ENCODE results near the gene CKAP4.
A peak's percentile ranks its signal among the peaks of the same experiment; 100 is the strongest.
"Not testable (repeated sequence)": the region's sequence is repeated elsewhere in the genome, so short reads cannot be mapped to it uniquely, and the experiment has no call there.

The CKAP4 gene

GRCh38 chr12:106289196-106289681 is 41.4 kb upstream of the CKAP4 start:
- no peak for DNase-seq (ENCODE audit: low read depth)
- no peak for TF ChIP-seq CTCF (IDR thresholded peaks at IDR 0.05; ENCODE audit: insufficient read depth, low read depth, low read length, missing control alignments)
- H3K4me3 ChIP-seq (ENCODE audit: low read depth, low read length) = no peak overlapping the region

- no peak overlapping the region for H3K4me3 ChIP-seq (ENCODE audit: low read depth, low read length)
- DNase-seq (ENCODE audit: low read depth) = no peak
- no peak for TF ChIP-seq CTCF (IDR thresholded peaks at IDR 0.05; ENCODE audit: insufficient read depth, low read depth, low read length, missing control alignments)
Observed at GRCh38 chr12:106288494-106289195, 40.8 kb upstream of the CKAP4 start.

- no peak overlapping the region for H3K4me3 ChIP-seq (ENCODE audit: low read depth, low read length)
- DNase-seq (ENCODE audit: low read depth) = no peak
- no peak for TF ChIP-seq CTCF (IDR thresholded peaks at IDR 0.05; ENCODE audit: insufficient read depth, low read depth, low read length, missing control alignments)
Observed at GRCh38 chr12:106288101-106288493, 40.3 kb upstream of the CKAP4 start.

- no peak for TF ChIP-seq CTCF (IDR thresholded peaks at IDR 0.05; ENCODE audit: insufficient read depth, low read depth, low read length, missing control alignments)
- no peak for DNase-seq (ENCODE audit: low read depth)
- no peak overlapping the region for H3K4me3 ChIP-seq (ENCODE audit: low read depth, low read length)
Observed at GRCh38 chr12:106287364-106287763, 39.5 kb upstream of the CKAP4 start.

- H3K4me3 ChIP-seq (ENCODE audit: low read depth, low read length); DNase-seq (ENCODE audit: low read depth): not testable (repeated sequence)
Observed at GRCh38 chr12:106286576-106287162, 38.8 kb upstream of the CKAP4 start.

GRCh38 chr12:106285982-106286381 is 38.2 kb upstream of the CKAP4 start:
- peak; percentile 11 for DNase-seq (ENCODE audit: low read depth)
- TF ChIP-seq CTCF (IDR thresholded peaks at IDR 0.05; ENCODE audit: insufficient read depth, low read depth, low read length, missing control alignments) = no peak
- no peak overlapping the region for H3K4me3 ChIP-seq (ENCODE audit: low read depth, low read length)

- TF ChIP-seq CTCF (IDR thresholded peaks at IDR 0.05; ENCODE audit: insufficient read depth, low read depth, low read length, missing control alignments) = no peak
- no peak for DNase-seq (ENCODE audit: low read depth)
- no peak overlapping the region for H3K4me3 ChIP-seq (ENCODE audit: low read depth, low read length)
Observed at GRCh38 chr12:106284358-106285105, 36.7 kb upstream of the CKAP4 start.

Measured in GM12865 (cell line).